Stimulated activated CD4-positive, alpha-beta T cell treated with anti-CD3 and anti-CD28 coated beads, Interleukin-15, amount 100 ng/mL, for 48 hours (primary cell): ENCODE data around the gene CEP70.

ENCODE experiments used
- DNase-seq, 2 donors: peaks; one replicate each; pipeline ENCODE4 v3.0.0-alpha.2; 2020; ENCODE audit warnings: low read depth in 2 of 2

The CEP70 gene

DNA sequence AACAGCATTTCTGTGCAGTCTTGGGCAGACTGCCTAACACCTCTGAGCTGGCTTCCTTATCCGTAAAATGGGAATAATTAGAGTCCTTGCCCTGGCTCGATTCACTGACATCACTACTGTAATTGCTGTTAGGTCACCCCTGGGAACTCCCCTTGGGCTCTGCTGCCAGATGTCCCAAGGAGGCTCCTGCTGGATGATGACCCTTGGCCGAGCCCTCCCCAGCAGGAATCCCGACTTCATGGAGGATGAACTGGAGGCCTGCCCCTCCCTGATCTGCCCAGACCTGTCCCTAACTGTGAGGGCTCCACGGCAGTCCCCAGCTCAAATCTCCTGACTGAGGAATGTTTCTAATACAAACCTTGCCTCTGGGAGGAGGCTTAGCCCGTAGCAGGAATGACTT lies 141.6 kb downstream of the CEP70 start:
- no peak for DNase-seq

DNA sequence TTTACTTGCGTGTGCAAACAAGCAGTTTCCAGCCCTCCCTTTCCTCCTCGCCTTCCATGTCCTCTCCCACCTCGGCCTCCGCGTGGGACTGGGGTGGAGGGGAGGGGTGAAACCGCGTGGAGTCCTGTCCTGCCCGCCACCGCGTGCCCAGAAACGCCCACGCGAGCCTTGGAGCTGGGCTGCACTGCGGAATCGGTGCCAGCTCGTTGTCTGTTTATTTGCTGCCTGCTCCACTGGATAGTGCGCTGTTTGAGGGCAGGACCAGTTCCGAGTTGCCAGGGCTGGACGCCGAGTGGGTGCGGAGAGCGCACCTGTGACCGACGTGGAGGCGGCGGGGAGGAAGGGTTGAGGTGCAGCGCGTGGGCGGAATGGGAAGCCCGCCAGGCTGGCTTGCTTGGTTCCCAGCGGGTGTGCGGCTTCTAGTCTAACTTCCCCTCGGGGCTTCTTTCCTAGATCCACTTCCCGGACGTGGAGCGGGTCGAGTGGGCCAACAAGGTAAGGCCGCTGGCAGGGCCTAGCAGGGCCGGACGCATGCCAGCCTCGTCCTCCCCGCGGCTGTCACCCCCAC lies 142.4 kb downstream of the CEP70 start:
- DNase-seq: no peak

DNA sequence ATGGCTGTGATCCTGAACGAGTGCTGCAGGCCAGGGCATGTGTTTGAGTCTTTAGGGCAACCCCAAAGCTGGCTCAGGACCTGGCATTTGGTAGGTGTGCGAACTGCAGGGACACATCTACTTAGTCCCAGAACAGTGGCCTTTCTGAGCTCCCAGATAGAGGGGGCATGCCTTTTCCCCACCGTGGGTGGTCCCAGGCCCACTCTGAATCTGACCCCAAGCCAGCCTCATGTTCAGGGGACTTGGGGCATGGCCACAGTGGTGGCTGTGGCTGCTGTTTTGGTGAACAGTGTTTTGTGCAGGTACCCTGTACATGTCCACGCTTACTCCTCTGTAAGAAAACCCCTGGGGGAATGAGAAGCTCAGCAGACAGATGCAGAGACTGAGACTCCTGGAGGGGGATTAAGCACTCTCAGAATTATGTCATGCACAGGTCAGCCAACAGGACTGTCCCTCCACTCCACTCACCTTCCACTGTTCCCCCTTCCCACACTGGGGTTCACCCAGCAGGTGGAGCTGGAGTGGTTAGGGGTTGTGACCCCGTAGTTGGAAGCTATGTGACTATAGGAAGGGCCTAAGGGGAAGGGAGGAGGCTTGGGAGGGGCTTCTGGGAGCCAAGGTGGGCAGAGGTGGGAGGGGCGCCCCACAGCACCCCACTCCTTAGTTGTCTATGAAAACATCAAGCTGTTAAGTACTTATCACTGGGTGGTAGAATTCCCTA lies 143.2 kb downstream of the CEP70 start:
- no peak for DNase-seq

DNA sequence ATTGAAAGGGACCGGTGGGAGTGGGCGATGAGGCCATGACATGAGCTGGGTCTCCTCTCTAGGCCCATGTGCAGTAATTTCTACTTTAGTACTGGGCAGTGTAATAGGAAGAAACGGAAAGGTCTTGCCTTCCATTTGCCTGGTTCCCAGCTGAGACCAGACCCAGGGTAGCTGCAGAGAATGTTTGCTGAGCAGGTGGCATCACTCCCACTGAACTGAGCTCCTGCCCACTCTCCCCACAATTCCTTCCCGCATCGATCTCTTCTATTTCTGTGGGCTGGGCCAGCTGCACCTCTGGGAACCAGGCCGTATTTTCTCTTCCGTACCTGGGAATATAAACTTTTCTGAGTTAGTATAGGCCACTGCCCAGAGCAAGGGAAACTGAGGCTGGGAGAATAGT lies 143.9 kb downstream of the CEP70 start:
- DNase-seq: no peak

DNA sequence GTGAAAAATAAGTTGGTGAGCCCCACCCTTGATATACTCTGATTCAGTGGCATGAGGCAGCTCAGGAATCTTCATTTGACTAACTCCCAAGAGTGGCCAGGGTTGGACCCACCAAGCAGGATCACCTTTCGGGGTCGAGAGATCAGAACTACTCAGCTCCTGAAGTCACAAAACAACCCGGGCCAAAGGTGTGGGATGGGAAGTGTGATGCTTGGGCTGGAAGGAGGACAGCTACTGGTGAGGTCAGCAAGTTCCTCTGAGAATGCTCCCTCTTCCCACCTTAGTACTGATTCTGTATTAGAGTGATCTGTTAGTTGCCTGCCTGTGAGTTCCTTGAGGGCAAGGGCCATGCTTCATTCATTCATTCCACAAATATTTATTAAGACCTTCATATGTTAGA lies 144.6 kb downstream of the CEP70 start:
- DNase-seq: no peak

DNA sequence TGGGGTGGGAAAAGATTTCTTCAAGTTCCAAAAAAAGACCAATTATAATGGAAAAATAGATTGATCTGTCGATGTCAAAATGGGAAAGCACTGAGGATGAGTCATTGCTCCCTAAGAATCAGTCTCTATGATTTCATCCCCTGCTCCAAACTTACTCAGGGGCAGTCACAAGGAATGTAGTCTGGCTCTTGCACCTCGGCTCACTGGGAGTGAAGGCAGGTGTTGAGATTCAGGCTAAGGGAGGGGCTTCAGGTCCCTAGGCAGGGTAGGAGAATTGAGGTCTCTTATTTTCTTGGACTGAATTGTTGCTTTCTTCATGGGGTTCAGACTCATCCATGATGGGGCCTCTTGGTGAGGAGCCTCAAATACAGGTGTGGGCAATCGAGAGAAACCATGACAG lies 145.4 kb downstream of the CEP70 start:
- no peak for DNase-seq

DNA sequence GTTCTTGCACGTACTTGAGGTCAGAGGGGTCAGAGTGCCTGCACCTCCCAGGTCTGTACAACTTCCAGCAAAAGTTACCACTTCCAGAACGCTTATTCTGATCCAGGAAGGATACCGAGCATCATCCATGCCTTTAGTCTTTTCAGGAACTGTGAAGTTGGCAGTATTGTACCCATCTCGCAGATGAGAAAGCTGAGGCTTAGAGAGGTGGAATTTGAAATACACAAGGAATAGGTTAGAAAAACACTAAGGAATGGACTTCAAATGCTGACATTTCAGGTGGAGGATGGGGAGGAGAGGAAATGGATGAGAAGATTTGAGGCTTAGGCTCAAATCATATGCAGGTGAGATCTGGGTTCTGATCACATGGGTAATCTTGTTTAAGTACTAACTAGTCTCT lies 148.4 kb downstream of the CEP70 start:
- no peak for DNase-seq

DNA sequence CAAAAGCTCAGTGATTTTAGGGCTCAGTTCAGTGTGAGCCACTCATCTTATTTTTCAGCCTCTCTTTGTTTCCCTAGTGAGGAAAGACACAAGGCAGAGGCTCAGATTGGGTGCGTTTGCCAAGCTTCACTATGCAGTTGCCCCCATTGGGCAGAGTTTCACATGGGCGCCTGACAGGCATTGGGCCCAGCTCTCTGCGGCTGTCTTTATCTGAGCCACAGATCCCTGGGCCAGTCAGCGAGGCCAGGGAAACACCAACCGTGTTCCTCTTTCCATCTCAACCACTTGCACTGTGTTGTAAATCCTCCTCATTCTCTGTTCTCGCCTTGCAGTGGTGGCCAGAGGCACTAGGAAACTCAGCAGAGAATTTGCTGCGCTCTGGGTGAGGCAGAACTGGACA lies 148.8 kb downstream of the CEP70 start:
- DNase-seq: no peak
